ENCODE results near the gene GPC6. TPM values are rescaled to one million over a fixed set of nuclear protein-coding genes. Genes with fewer than 3 reads are reported as not detected.

Gene GPC6
- polyA plus RNA-seq, 2 of the 4 experiments (the other 2 are of a cell fraction): 8.0 to 14.4 TPM

DNA sequence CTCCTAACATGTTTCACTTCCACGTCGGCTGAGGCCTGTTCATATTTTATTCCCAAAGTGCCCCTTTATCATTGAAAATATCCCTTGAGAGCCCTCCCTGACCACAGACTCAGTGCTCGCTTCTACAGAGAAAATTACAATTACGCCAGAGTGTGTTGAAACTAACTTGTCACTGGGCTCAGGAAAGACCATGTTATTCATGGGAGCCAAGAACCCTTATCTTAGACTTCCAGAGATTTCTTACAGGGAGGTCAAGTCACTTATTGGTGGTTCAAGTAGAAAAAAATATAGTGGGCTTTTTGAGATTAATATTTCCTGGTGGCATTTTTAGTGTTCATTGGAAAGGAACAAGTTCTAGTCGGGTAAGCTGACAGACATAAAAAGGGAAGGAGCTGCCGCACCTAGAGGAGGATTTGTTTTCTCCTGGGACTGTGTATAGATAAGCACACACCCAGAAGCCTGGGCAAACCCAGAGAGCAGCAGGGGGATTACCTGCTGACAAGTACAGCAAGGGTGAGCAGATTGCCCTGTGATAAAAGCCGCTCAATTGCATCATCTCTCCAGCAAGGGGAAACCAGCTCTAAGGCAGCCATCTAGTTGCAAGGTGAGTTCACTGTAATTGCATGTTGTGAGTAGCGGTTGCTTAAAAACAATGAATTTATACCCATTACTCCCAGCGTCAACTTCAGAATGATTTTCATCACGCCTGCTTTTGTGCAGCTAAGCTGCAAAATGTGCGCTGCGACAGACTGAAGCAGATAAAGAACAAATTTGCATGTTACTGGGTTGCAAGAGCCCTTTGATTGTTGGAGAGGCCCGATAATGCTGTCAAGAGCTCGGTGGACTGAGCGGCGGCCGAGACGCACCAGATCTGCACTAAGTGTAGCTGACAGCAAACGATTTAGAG is 1206.7 kb downstream of the GPC6 start:
- no peak for TF ChIP-seq E2F6 (IDR thresholded peaks at IDR 0.05; ENCODE audit: borderline replicate concordance, low read depth)
- TF ChIP-seq FOXS1 (CRISPR knock-in tag; IDR thresholded peaks at IDR 0.05): no peak
- no peak for TF ChIP-seq TP53 (CRISPR knock-in tag; IDR thresholded peaks at IDR 0.05)
- TF ChIP-seq USF2 (IDR thresholded peaks at IDR 0.05): no peak
- TF ChIP-seq TFCP2L1 (CRISPR knock-in tag; IDR thresholded peaks at IDR 0.05): no peak
- TF ChIP-seq RCOR1 (IDR thresholded peaks at IDR 0.05; ENCODE audit: low read depth, low read length): no peak
- no peak for TF ChIP-seq SREBF2 (IDR thresholded peaks at IDR 0.05)
- TF ChIP-seq RNF2 (IDR thresholded peaks at IDR 0.05; ENCODE audit: borderline replicate concordance, low read depth): no peak
- TF ChIP-seq HDAC2 (IDR thresholded peaks at IDR 0.05): no peak
- no peak for TF ChIP-seq CHD4 (IDR thresholded peaks at IDR 0.05; ENCODE audit: borderline replicate concordance)
- TF ChIP-seq FOSL2 (IDR thresholded peaks at IDR 0.05): no peak
- TF ChIP-seq FOSL2 (CRISPR knock-in tag; IDR thresholded peaks at IDR 0.05): no peak
- Histone ChIP-seq H3K4me1 (no peaks in the 10 kb centered on the region), H3K9me3 (no peaks in the 10 kb centered on the region), H3K27ac (no peak overlapping the region), H3K4me2 (no peak overlapping the region), H3K4me3 (no peak overlapping the region)
- CTCF ChIA-PET: interaction anchor here (1.0 to 7.7 kb wide), 3 partner anchors 16 to 184 kb away, joined by 3 to 61 read pairs (median 3); no protein-coding TSS in a partner anchor
- no peak for FAIRE-seq
- POLR2A ChIA-PET: no interaction called here
- WGBS (ENCODE audit: missing lambda C conversion rate): 79% methylated on average over 19 of the region's 19 CpGs
- no peak for DNase-seq (ENCODE audit: low read depth in 1 of 2, low spot score in 1 of 2)
- ATAC-seq: no peak

DNA sequence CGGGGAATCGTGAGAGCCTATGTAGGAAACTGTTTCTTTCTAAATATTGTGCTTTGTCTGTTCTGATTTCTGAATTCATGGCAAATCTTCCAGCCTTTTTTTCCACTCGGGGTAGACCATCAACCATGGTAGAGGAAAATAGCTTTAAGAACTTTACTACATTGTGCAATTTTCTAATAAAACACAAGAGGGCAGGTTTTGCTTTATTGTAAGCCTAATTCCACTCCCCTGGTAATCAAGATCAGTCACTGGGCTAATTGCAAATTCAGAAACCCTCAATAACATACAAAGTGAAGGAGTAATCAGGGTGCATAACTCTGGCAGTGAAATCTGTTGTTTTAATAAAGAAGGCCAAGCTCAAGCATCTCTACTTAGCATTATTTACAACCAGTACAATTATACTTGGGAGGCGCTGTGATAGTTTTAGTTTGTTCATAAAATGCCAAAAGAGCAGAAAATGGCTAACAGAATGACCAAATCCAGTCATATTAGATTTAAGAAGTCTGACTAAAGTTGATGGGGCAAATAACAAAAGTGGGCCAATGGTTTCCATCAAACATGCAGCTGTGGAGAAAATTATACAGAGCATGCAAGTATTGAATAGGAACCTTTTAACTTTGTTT is 1209.1 kb downstream of the GPC6 start:
- Histone ChIP-seq H3K4me2 (no peak overlapping the region), H3K4me3 (no peak overlapping the region)
- peak; percentile 26 to 37 for DNase-seq (ENCODE audit: low read depth in 1 of 2, low spot score in 1 of 2)

GRCh38 chr13:94444826-94445225 is 1218.2 kb downstream of the GPC6 start:
- Histone ChIP-seq H3K9me3 (no peaks in the 10 kb centered on the region; the same call in 2 of the 3 replicates), H3K27ac (no peak overlapping the region), H3K4me2 (no peak overlapping the region), H3K4me3 (no peak overlapping the region), H3K4me1 (no peaks in the 10 kb centered on the region)
- FAIRE-seq (no peak), ATAC-seq (no peak), DNase-seq (ENCODE audit: low read depth in 1 of 2, low spot score in 1 of 2) (no peak)
- ChIA-PET CTCF (no interaction called here), POLR2A (no interaction called here)
- no peak for TF ChIP-seq BHLHE40 (IDR thresholded peaks at IDR 0.05; ENCODE audit: low read depth, low read length)
- no peak for TF ChIP-seq RNF2 (IDR thresholded peaks at IDR 0.05; ENCODE audit: borderline replicate concordance, low read depth)
- no peak for TF ChIP-seq RAD21 (conservative IDR thresholded peaks at IDR 0.05 in 1 of 2, IDR thresholded peaks at IDR 0.05 in 1 of 2)
- TF ChIP-seq MAFK (IDR thresholded peaks at IDR 0.05; ENCODE audit: partially characterized antibody): no peak
- TF ChIP-seq FOSL2 (IDR thresholded peaks at IDR 0.05): no peak
- no peak for TF ChIP-seq FOSL2 (CRISPR knock-in tag; IDR thresholded peaks at IDR 0.05)
- no peak for TF ChIP-seq ELK1 (IDR thresholded peaks at IDR 0.05; ENCODE audit: low read depth, low read length)
- TF ChIP-seq HOXB5 (CRISPR knock-in tag; IDR thresholded peaks at IDR 0.05): no peak

More for the DNA sequence above, 1209.1 kb downstream of the GPC6 start:
- POLR2A ChIA-PET: interaction anchor here (0.5 kb wide), 1 partner anchor 114 kb away, joined by 3 read pairs; no protein-coding TSS in a partner anchor
- Histone ChIP-seq H3K27ac (no peak overlapping the region), H3K9me3 (no peaks in the 10 kb centered on the region), H3K4me1 (no peaks in the 10 kb centered on the region)
- TF ChIP-seq RAD21 (conservative IDR thresholded peaks at IDR 0.05 in 1 of 2, IDR thresholded peaks at IDR 0.05 in 1 of 2) (peak; percentile 63 to 71), TP53 (CRISPR knock-in tag; IDR thresholded peaks at IDR 0.05) (no peak), CTCF (IDR thresholded peaks at IDR 0.05) (peak; percentile 62), CEBPB (IDR thresholded peaks at IDR 0.05) (peak in 1 of 2 experiments; percentile 23; a peak in 1 of 4 replicates), SMC3 (IDR thresholded peaks at IDR 0.05) (peak; percentile 69)
- WGBS (ENCODE audit: missing lambda C conversion rate): 24% methylated on average over 4 of the region's 4 CpGs
- ATAC-seq: peak in 1 of 2 experiments; percentile 73; a peak in 4 of 6 replicates
- CTCF ChIA-PET: interaction anchor here (0.7 to 7.7 kb wide), 18 partner anchors 9 to 184 kb away, joined by 3 to 61 read pairs (median 4); no protein-coding TSS in a partner anchor
- no peak for FAIRE-seq

All from A549 (cell line).